Activated naive CD8-positive, alpha-beta T cell (primary cell): ENCODE measurements around the gene GRB14.
"Not testable (repeated sequence)": the region's sequence is repeated elsewhere in the genome, so short reads cannot be mapped to it uniquely, and the experiment has no call there.

Experiments used
- H3K27ac Mint-ChIP-seq: one replicate; pipeline ENCODE4 v1.8.0; 2021; ENCODE audit warnings: mixed read lengths
- H3K27me3 Mint-ChIP-seq: one replicate; pipeline ENCODE4 v1.8.0; 2021; ENCODE audit warnings: mixed read lengths
- H3K36me3 Mint-ChIP-seq: one replicate; pipeline ENCODE4 v1.8.0; 2021; ENCODE audit warnings: mixed read lengths
- H3K4me1 Mint-ChIP-seq: one replicate; pipeline ENCODE4 v1.8.0; 2021; ENCODE audit warnings: low read depth, mixed read lengths
- H3K4me3 Mint-ChIP-seq: one replicate; pipeline ENCODE4 v1.8.0; 2021; ENCODE audit warnings: mild to moderate bottlenecking, mixed read lengths
- H3K9me3 Mint-ChIP-seq: one replicate; pipeline ENCODE4 v1.8.0; 2021; ENCODE audit warnings: low read depth, mixed read lengths

The GRB14 gene

GRCh38 chr2:164551519-164551918, 69.8 kb downstream of the GRB14 start:
- Mint-ChIP-seq H3K4me3 (no peak overlapping the region), H3K9me3 (no peaks in the 10 kb centered on the region), H3K4me1 (no peaks in the 10 kb centered on the region), H3K27ac (no peak overlapping the region), H3K36me3 (no peaks in the 10 kb centered on the region), H3K27me3 (no peaks in the 10 kb centered on the region)

GRCh38 chr2:164549705-164550104, 71.6 kb downstream of the GRB14 start:
- H3K4me3 Mint-ChIP-seq, H3K27ac Mint-ChIP-seq, H3K4me1 Mint-ChIP-seq, H3K9me3 Mint-ChIP-seq, H3K36me3 Mint-ChIP-seq, H3K27me3 Mint-ChIP-seq: not testable (repeated sequence)

- Mint-ChIP-seq H3K27me3 (no peaks in the 10 kb centered on the region), H3K4me1 (no peaks in the 10 kb centered on the region), H3K36me3 (no peaks in the 10 kb centered on the region), H3K9me3 (peaks cover 10% of the 10 kb centered on the region), H3K4me3 (no peak overlapping the region), H3K27ac (no peak overlapping the region)
These were observed 75.8 kb downstream of the GRB14 start for GRCh38 chr2:164545484-164545883.

DNA sequence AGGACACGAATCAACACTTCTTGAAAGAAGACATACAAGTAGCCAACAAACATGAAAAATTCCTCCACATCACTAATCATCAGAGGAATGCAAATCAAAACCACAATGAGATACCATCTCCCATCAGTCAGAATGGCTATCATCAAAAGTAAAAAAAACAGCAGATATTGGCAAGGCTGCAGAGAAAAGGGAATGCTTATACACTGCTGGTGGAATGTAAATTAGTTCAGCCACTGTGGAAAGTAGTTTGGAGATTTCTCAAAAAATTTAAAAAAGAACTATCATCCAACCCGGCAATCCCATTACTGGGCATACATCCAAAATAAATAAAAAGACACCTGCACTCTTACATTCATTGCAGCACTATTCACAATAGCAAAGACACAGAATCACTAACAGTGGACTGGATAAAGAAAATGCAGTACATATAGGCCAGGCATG, 78.7 kb downstream of the GRB14 start:
- Mint-ChIP-seq H3K4me3 (no peak overlapping the region), H3K4me1 (no peaks in the 10 kb centered on the region), H3K9me3 (peaks cover 10% of the 10 kb centered on the region), H3K27ac (no peak overlapping the region), H3K36me3 (no peaks in the 10 kb centered on the region), H3K27me3 (peaks cover 3% of the 10 kb centered on the region)

- H3K27ac Mint-ChIP-seq = no peak overlapping the region
- H3K9me3 Mint-ChIP-seq = no peaks in the 10 kb centered on the region
- no peak overlapping the region for H3K4me3 Mint-ChIP-seq
- no peaks in the 10 kb centered on the region for H3K36me3 Mint-ChIP-seq
- no peaks in the 10 kb centered on the region for H3K4me1 Mint-ChIP-seq
- peaks cover 3% of the 10 kb centered on the region for H3K27me3 Mint-ChIP-seq
These were observed 82.9 kb downstream of the GRB14 start for GRCh38 chr2:164538240-164538866.

GRCh38 chr2:164535280-164536025, 85.8 kb downstream of the GRB14 start:
- peaks cover 3% of the 10 kb centered on the region for H3K27me3 Mint-ChIP-seq
- no peaks in the 10 kb centered on the region for H3K4me1 Mint-ChIP-seq
- H3K36me3 Mint-ChIP-seq = no peaks in the 10 kb centered on the region
- no peaks in the 10 kb centered on the region for H3K9me3 Mint-ChIP-seq
- H3K27ac Mint-ChIP-seq = no peak overlapping the region
- H3K4me3 Mint-ChIP-seq = no peak overlapping the region

DNA sequence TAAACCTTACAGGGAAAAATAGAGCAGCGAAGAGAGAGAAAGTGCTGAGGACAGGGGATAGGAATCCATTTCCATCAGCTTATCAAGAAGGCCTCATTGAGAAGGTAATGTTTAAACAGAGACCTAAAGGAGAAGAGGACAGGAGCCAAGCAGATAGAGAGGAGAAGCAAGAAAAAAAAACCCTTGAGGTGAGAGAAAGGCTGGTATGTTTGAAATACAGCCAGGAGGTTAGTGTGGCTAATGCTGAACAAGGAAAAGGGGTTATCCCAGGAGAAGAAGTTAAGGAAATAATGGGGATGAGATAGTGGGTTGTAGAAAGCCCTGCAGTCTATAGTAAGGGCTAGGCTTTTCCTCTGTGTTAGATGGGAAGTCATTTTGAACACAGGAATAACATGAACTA, 90.8 kb downstream of the GRB14 start:
- Mint-ChIP-seq H3K36me3 (no peaks in the 10 kb centered on the region), H3K9me3 (no peaks in the 10 kb centered on the region), H3K4me1 (no peaks in the 10 kb centered on the region), H3K27me3 (no peaks in the 10 kb centered on the region), H3K4me3 (no peak overlapping the region), H3K27ac (no peak overlapping the region)

DNA sequence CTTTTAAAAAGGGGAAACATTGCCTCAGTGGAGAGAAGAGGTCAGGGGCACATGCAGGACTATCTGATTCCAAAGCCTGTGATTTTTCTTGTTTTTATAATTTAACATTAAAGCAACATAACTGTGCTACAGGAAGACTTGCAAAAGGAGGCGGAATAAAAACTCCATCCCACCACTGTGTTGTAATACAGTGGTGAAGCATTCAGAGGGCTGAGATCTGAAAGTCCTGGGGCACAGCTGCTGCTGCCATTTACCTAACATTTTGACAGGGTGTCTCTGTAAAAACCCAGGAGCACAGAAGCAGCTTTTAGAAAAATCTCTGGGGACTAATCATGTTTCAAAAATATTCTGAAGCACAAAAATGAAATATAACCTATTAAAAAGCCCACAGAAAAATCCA, 97.6 kb downstream of the GRB14 start:
- Mint-ChIP-seq H3K27ac (no peak overlapping the region), H3K9me3 (peaks cover 13% of the 10 kb centered on the region), H3K4me3 (no peak overlapping the region), H3K4me1 (no peaks in the 10 kb centered on the region), H3K27me3 (no peaks in the 10 kb centered on the region), H3K36me3 (no peaks in the 10 kb centered on the region)

GRCh38 chr2:164523009-164523408, 98.3 kb downstream of the GRB14 start:
- Mint-ChIP-seq H3K4me1 (no peaks in the 10 kb centered on the region), H3K9me3 (peaks cover 20% of the 10 kb centered on the region), H3K27me3 (no peaks in the 10 kb centered on the region), H3K4me3 (no peak overlapping the region), H3K27ac (no peak overlapping the region), H3K36me3 (no peaks in the 10 kb centered on the region)

GRCh38 chr2:164522561-164522981, 98.7 kb downstream of the GRB14 start:
- no peaks in the 10 kb centered on the region for H3K4me1 Mint-ChIP-seq
- H3K4me3 Mint-ChIP-seq = no peak overlapping the region
- no peak overlapping the region for H3K27ac Mint-ChIP-seq
- no peaks in the 10 kb centered on the region for H3K27me3 Mint-ChIP-seq
- H3K9me3 Mint-ChIP-seq = peaks cover 20% of the 10 kb centered on the region
- H3K36me3 Mint-ChIP-seq = no peaks in the 10 kb centered on the region

GRCh38 chr2:164515734-164516133, 105.5 kb downstream of the GRB14 start:
- no peaks in the 10 kb centered on the region for H3K4me1 Mint-ChIP-seq
- H3K9me3 Mint-ChIP-seq = peaks cover 29% of the 10 kb centered on the region
- no peaks in the 10 kb centered on the region for H3K27me3 Mint-ChIP-seq
- no peaks in the 10 kb centered on the region for H3K36me3 Mint-ChIP-seq
- H3K27ac Mint-ChIP-seq = no peak overlapping the region
- H3K4me3 Mint-ChIP-seq = no peak overlapping the region

- Mint-ChIP-seq H3K27ac (no peak overlapping the region), H3K4me3 (no peak overlapping the region)
These were observed 106.3 kb downstream of the GRB14 start for GRCh38 chr2:164515030-164515429.

DNA sequence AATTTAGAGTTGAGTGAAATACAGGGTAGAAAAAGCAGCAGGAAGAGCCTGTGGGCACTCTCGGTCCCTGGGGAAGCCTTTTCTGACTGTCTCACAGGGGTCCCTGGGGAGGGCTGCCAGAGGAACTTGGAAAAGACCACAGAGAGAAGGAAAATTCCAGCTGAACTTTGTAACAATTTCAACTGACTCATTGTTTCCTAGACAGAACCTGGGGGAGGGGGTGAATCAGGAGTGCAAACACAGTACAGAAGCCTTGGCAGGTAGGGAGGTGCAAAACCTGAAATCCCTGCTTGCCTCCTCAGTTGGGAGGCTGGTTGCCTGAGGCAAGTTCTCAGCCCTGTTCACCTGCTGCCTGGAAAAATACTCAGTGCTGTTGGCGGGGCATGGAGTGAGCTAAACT, 106.8 kb downstream of the GRB14 start:
- no peaks in the 10 kb centered on the region for H3K27me3 Mint-ChIP-seq
- no peaks in the 10 kb centered on the region for H3K36me3 Mint-ChIP-seq
- H3K4me3 Mint-ChIP-seq = no peak overlapping the region
- H3K9me3 Mint-ChIP-seq = peaks cover 24% of the 10 kb centered on the region
- no peak overlapping the region for H3K27ac Mint-ChIP-seq
- no peaks in the 10 kb centered on the region for H3K4me1 Mint-ChIP-seq

More at GRCh38 chr2:164515030-164515429, 106.3 kb downstream of the GRB14 start:
- no peaks in the 10 kb centered on the region for H3K27me3 Mint-ChIP-seq
- H3K36me3 Mint-ChIP-seq = no peaks in the 10 kb centered on the region
- no peaks in the 10 kb centered on the region for H3K4me1 Mint-ChIP-seq
- H3K9me3 Mint-ChIP-seq = peaks cover 24% of the 10 kb centered on the region

- H3K4me3 Mint-ChIP-seq = no peak overlapping the region
- no peaks in the 10 kb centered on the region for H3K27me3 Mint-ChIP-seq
- H3K4me1 Mint-ChIP-seq = no peaks in the 10 kb centered on the region
- no peaks in the 10 kb centered on the region for H3K36me3 Mint-ChIP-seq
- no peak overlapping the region for H3K27ac Mint-ChIP-seq
- peaks cover 9% of the 10 kb centered on the region for H3K9me3 Mint-ChIP-seq
These were observed 108.4 kb downstream of the GRB14 start for GRCh38 chr2:164512871-164513270.

DNA sequence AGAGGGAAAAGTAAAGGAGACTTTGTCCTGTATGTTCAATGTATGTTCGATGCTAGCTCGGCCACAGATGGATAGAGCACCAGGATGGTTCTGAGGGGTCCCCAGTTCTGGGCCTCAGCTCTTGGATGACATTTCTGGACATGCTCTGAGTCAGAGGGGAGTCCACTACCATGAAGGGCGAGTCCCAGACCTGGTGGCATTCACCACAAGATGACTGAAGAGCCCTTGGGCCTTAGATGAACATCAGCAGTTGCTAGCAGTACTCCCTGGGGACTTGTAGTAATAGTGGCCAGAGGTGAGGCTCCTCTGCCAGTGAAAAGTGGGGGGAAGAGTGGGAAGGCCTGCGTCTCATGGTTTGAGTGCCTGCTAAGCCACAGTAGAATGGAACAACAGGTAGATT, 109.5 kb downstream of the GRB14 start:
- H3K27ac Mint-ChIP-seq = no peak overlapping the region
- H3K36me3 Mint-ChIP-seq = no peaks in the 10 kb centered on the region
- H3K27me3 Mint-ChIP-seq = no peaks in the 10 kb centered on the region
- H3K4me1 Mint-ChIP-seq = no peaks in the 10 kb centered on the region
- H3K9me3 Mint-ChIP-seq = peaks cover 9% of the 10 kb centered on the region
- H3K4me3 Mint-ChIP-seq = no peak overlapping the region

GRCh38 chr2:164510895-164511294, 110.4 kb downstream of the GRB14 start:
- Mint-ChIP-seq H3K4me1 (no peaks in the 10 kb centered on the region), H3K27ac (no peak overlapping the region), H3K4me3 (no peak overlapping the region), H3K27me3 (no peaks in the 10 kb centered on the region), H3K36me3 (no peaks in the 10 kb centered on the region), H3K9me3 (peaks cover 9% of the 10 kb centered on the region)
